HUES48 (cell line): ENCODE measurements around the gene AKR1B15.

Experiments
- H3K27ac ChIP-seq: one replicate; pipeline ENCODE4 v1.7.0; 2013; ENCODE audit warnings: low read depth, low read length, inconsistent platforms
- H3K27me3 ChIP-seq: 2 replicates; pipeline ENCODE4 v1.6.1; 2013; ENCODE audit warnings: mild to moderate bottlenecking, low read length; ENCODE audit not compliant: control insufficient read depth, insufficient read depth
- H3K36me3 ChIP-seq: 2 replicates; pipeline ENCODE4 v1.6.1; 2013; ENCODE audit warnings: low read length; ENCODE audit not compliant: control insufficient read depth, insufficient read depth
- H3K4me1 ChIP-seq: 2 replicates; pipeline ENCODE4 v1.6.1; 2013; ENCODE audit warnings: mild to moderate bottlenecking, low read length; ENCODE audit not compliant: control insufficient read depth, insufficient read depth
- H3K4me3 ChIP-seq: 2 replicates; pipeline ENCODE4 v1.5.1; 2013; ENCODE audit warnings: mild to moderate bottlenecking, low read depth, low read length
- H3K9ac ChIP-seq: 2 replicates; pipeline ENCODE4 v1.6.1; 2013; ENCODE audit warnings: mild to moderate bottlenecking, low read depth, low read length, moderate library complexity
- H3K9me3 ChIP-seq: 2 replicates; pipeline ENCODE4 v1.6.1; 2013; ENCODE audit warnings: low read length; ENCODE audit not compliant: control insufficient read depth, insufficient read depth

The AKR1B15 gene

DNA sequence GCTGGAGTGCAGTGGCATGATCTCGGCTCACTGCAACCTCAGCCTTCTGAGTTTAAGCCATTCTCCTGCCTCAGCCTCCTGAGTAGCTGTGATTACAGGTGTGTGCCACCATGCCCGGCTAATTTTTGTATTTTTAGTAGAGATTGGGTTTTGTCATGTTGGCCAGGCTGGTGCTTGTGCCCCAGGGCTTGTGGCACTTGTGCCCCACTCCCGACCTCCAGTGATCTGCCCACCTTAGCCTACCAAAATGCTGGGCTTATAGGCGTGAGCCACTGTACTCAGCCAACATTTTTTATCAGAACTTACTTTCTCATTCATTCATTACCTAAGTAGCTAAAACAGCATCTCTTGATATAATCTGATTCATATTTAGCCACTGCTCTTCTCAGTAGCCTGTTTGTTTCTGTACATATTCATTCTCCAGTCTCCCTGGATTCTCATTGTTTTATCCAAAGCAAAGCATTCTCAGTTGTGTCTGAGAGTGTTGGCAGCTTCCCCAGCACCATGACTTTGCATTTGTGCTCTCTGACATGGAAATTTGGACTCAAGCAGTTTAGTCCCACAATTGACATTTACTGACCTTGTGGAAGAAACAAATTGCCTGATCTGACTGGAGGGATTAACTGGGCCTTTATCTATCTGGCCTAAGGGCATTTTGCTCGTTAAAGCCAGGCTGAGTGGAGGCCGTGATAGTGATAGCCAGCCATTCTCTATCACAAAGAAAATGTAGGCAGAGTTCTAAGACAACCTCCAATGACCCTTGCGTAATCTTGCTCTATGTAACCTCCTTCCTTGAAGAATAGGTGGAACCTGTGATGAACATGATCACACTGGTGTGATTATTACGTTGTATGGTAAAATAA, 44.9 kb downstream of the AKR1B15 start:
- Histone ChIP-seq H3K9ac (no peak overlapping the region), H3K4me1 (no peaks in the 10 kb centered on the region), H3K9me3 (peaks cover 6% of the 10 kb centered on the region; the same call in 1 of the 2 replicates), H3K4me3 (no peak overlapping the region), H3K27me3 (no peaks in the 10 kb centered on the region), H3K36me3 (no peaks in the 10 kb centered on the region), H3K27ac (no peak overlapping the region)

- Histone ChIP-seq H3K36me3 (no peaks in the 10 kb centered on the region), H3K4me1 (no peaks in the 10 kb centered on the region), H3K9ac (no peak overlapping the region), H3K27ac (no peak overlapping the region), H3K4me3 (no peak overlapping the region), H3K27me3 (no peaks in the 10 kb centered on the region), H3K9me3 (peaks cover 9% of the 10 kb centered on the region; the same call in 1 of the 2 replicates)
These were observed 46.0 kb downstream of the AKR1B15 start for GRCh38 chr7:134594877-134595276.

GRCh38 chr7:134599371-134599770, 50.5 kb downstream of the AKR1B15 start:
- H3K4me3 ChIP-seq: no peak overlapping the region
- peaks cover 4% of the 10 kb centered on the region; the same call in 1 of the 2 replicates for H3K4me1 ChIP-seq
- H3K9ac ChIP-seq: no peak overlapping the region
- no peaks in the 10 kb centered on the region for H3K27me3 ChIP-seq
- H3K9me3 ChIP-seq: peaks cover 3% of the 10 kb centered on the region; the same call in 1 of the 2 replicates
- no peaks in the 10 kb centered on the region for H3K36me3 ChIP-seq
- H3K27ac ChIP-seq: no peak overlapping the region

DNA sequence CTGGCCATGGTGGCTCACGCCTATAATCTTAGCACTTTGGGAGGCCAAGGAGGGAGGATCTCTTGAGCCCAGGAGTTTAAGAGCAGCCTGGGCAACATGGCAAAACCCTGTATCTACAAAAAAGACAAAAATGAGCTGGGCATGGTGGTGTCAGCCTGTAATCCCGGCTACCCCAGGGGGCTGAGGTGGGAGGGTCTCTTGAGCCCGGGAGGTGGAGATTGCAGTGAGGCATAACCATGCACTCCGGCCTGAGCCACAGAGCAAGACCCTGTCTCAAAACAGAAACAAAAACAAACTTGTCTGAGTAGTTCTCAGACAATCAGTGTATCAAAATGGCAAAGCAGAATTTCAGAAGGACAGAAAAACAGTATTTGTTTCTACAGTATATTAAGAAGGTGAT, 52.5 kb downstream of the AKR1B15 start:
- Histone ChIP-seq H3K27ac (no peak overlapping the region), H3K4me1 (peaks cover 4% of the 10 kb centered on the region; the same call in 1 of the 2 replicates), H3K9ac (no peak overlapping the region), H3K27me3 (no peaks in the 10 kb centered on the region), H3K4me3 (no peak overlapping the region), H3K9me3 (peaks cover 3% of the 10 kb centered on the region; the same call in 1 of the 2 replicates), H3K36me3 (no peaks in the 10 kb centered on the region)

DNA sequence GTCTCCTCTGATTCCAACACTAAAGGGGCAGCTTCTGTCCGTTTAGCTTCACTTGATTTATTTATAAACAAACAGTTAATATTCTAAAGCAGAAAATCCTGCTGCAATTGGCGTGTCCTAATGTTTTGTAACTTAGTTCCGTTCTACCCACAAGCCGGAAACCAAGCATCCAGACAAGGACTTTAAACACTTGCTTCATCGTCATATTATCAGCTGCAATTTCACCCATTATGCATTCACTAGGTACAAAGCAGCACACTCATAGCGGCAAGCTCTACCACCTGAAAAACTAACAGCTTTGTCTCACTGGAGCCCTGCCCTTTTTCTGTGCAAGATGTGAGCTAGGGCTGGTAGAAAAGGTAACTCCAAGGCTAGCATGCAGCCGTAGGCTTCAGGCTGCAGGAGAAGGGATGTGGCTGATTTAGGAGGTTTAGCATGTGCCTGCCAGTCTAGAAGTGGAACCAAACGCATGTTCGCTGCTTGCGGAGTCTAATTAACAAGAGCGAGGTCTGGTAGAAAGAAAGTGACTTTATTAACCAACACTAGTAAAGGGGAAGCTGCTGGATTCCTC, 54.1 kb downstream of the AKR1B15 start:
- H3K9me3 ChIP-seq: peaks cover 3% of the 10 kb centered on the region; the same call in 1 of the 2 replicates
- no peaks in the 10 kb centered on the region for H3K36me3 ChIP-seq
- H3K4me1 ChIP-seq: peaks cover 4% of the 10 kb centered on the region; the same call in 1 of the 2 replicates
- H3K9ac ChIP-seq: no peak overlapping the region
- no peak overlapping the region for H3K27ac ChIP-seq
- no peaks in the 10 kb centered on the region for H3K27me3 ChIP-seq
- no peak overlapping the region for H3K4me3 ChIP-seq

DNA sequence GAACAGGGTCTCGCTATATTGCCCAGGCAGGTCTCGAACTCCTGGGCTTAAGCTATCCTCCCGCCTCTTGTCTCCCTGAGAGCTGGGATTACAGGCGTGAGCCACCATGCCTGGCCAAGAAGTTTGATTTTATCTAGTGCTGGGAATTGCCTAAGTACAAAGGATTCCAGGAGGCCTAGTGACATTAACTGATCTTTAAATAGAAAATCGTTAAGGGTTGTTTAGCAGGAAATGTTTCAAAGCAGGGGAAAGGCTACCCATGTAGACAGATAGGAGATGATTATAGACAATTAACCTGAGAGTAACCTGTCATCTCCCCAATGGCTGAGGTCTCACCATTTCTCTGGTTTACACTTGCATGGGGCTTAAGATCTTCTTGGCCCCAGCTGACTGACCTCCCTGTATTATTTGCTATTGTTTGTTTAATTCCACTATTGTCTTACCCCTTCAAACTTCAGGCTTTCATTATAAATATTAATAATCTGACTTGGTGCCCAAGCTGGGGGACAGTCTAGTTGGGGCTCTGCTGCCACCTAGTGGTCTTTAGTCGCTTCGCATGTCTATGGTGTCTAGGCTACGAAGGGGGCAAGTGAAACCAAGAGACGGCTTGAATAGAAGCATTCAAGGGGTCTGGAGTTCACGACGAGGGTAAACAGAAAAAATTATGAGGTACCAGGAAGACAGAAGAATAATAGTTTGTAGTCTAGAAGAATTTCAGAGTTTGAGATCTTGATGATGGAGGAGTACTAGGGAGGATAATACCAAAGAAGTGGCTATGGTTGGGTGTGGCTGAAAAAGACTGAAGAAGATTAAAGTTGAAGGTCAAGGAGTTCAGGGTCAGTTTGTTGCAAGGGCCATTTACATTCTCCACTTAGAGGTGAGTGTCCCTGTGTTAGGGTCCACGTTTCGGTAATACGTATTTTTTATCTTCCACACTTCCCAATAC, 57.3 kb downstream of the AKR1B15 start:
- no peak overlapping the region for H3K27ac ChIP-seq
- no peaks in the 10 kb centered on the region for H3K36me3 ChIP-seq
- H3K27me3 ChIP-seq: no peaks in the 10 kb centered on the region
- no peak overlapping the region for H3K4me3 ChIP-seq
- no peaks in the 10 kb centered on the region for H3K9me3 ChIP-seq
- peaks cover 4% of the 10 kb centered on the region; the same call in 1 of the 2 replicates for H3K4me1 ChIP-seq
- no peak overlapping the region for H3K9ac ChIP-seq

- no peak overlapping the region for H3K27ac ChIP-seq
- H3K9me3 ChIP-seq: no peaks in the 10 kb centered on the region
- H3K9ac ChIP-seq: no peak overlapping the region
- no peaks in the 10 kb centered on the region for H3K27me3 ChIP-seq
- H3K4me3 ChIP-seq: no peak overlapping the region
- H3K36me3 ChIP-seq: no peaks in the 10 kb centered on the region
- no peaks in the 10 kb centered on the region for H3K4me1 ChIP-seq
These were observed 62.8 kb downstream of the AKR1B15 start for GRCh38 chr7:134611611-134612151.

GRCh38 chr7:134612197-134612596, 63.3 kb downstream of the AKR1B15 start:
- H3K36me3 ChIP-seq: no peaks in the 10 kb centered on the region
- H3K27ac ChIP-seq: no peak overlapping the region
- H3K4me1 ChIP-seq: no peaks in the 10 kb centered on the region
- no peak overlapping the region for H3K9ac ChIP-seq
- H3K27me3 ChIP-seq: no peaks in the 10 kb centered on the region
- H3K9me3 ChIP-seq: no peaks in the 10 kb centered on the region
- no peak overlapping the region for H3K4me3 ChIP-seq

- H3K9me3 ChIP-seq: no peaks in the 10 kb centered on the region
- H3K4me1 ChIP-seq: no peaks in the 10 kb centered on the region
- H3K27me3 ChIP-seq: no peaks in the 10 kb centered on the region
- H3K27ac ChIP-seq: no peak overlapping the region
- H3K4me3 ChIP-seq: no peak overlapping the region
- no peaks in the 10 kb centered on the region for H3K36me3 ChIP-seq
- H3K9ac ChIP-seq: no peak overlapping the region
These were observed 64.9 kb downstream of the AKR1B15 start for GRCh38 chr7:134613623-134614347.

DNA sequence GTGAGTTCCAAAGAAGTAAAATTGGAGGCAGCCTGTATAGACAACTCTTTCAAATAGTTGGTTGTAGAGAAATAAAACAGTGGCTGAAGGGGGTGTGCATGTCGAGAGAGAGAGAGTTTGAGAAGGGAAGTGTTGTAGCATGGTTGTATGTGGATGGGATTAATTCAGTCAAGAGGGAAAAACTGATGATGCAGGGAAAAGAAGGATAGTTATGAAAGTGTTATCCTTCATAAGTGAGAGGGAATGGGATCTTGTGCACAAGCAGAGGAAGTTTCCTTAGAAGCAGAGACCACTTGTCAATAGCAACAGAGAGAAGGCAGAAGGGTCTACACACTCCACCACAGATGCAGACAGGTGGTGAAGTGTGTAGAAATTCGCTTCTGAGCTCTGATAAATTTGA, 67.7 kb downstream of the AKR1B15 start:
- no peak overlapping the region for H3K4me3 ChIP-seq
- no peaks in the 10 kb centered on the region for H3K27me3 ChIP-seq
- H3K36me3 ChIP-seq: no peaks in the 10 kb centered on the region
- no peak overlapping the region for H3K9ac ChIP-seq
- H3K27ac ChIP-seq: no peak overlapping the region
- H3K9me3 ChIP-seq: no peaks in the 10 kb centered on the region
- H3K4me1 ChIP-seq: no peaks in the 10 kb centered on the region
